GM12891 (cell line): ENCODE results near the gene MISP.

Source experiments
- POLR2A ChIP-seq: IDR thresholded peaks from 2 replicates; pipeline ENCODE4 v1.6.1; 2011; ENCODE audit warnings: low read depth, low read length, control low read depth
- POLR2AphosphoS5 ChIP-seq: IDR thresholded peaks from 2 replicates; pipeline ENCODE4 v1.6.1; 2011; ENCODE audit warnings: low read depth, low read length, control low read depth
- SPI1 ChIP-seq: IDR thresholded peaks from 2 replicates; pipeline ENCODE4 v1.6.1; 2011; ENCODE audit warnings: low read depth, low read length, control low read depth

GRCh38 chr19:784541-784940, 33.6 kb downstream of the MISP start:
- no peak for TF ChIP-seq POLR2A
- no peak for TF ChIP-seq POLR2AphosphoS5
- no peak for TF ChIP-seq SPI1
